ENCODE data around the gene VAC14.

GRCh38 chr16:70676675-70677498, 124.1 kb downstream of the VAC14 start:
- TF ChIP-seq, protein P1, sequence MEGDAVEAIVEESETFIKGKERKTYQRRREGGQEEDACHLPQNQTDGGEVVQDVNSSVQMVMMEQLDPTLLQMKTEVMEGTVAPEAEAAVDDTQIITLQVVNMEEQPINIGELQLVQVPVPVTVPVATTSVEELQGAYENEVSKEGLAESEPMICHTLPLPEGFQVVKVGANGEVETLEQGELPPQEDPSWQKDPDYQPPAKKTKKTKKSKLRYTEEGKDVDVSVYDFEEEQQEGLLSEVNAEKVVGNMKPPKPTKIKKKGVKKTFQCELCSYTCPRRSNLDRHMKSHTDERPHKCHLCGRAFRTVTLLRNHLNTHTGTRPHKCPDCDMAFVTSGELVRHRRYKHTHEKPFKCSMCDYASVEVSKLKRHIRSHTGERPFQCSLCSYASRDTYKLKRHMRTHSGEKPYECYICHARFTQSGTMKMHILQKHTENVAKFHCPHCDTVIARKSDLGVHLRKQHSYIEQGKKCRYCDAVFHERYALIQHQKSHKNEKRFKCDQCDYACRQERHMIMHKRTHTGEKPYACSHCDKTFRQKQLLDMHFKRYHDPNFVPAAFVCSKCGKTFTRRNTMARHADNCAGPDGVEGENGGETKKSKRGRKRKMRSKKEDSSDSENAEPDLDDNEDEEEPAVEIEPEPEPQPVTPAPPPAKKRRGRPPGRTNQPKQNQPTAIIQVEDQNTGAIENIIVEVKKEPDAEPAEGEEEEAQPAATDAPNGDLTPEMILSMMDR (IDR thresholded peaks at IDR 0.05) = no peak
- no peak for TF ChIP-seq POLR2A (IDR thresholded peaks at IDR 0.05)

Data from Peyer's patch (tissue), 4 donors.